ENCODE data around the gene ELMO1. TPM values are rescaled to one million over a fixed set of nuclear protein-coding genes. Genes with fewer than 3 reads are reported as not detected.

The ELMO1 gene
- total RNA-seq, 1 donor from 2014 or later, result 112 TPM

- Mint-ChIP-seq H3K36me3 (ENCODE audit: low read depth) (peaks cover 11% of the 10 kb centered on the region), H3K27ac (no peak overlapping the region), H3K4me1 (ENCODE audit: low read depth) (peaks cover 8% of the 10 kb centered on the region), H3K9me3 (no peaks in the 10 kb centered on the region), H3K4me3 (ENCODE audit: low read depth) (no peak overlapping the region), H3K27me3 (ENCODE audit: low read depth) (no peaks in the 10 kb centered on the region)
- DNase-seq (ENCODE audit: low spot score), result no peak
- intact Hi-C loops (cut with micrococcal nuclease), result no loop called here
Observed at GRCh38 chr7:37424995-37425394, 23.7 kb downstream of the ELMO1 start.

- no peaks in the 10 kb centered on the region for H3K9me3 Mint-ChIP-seq
- peaks cover 9% of the 10 kb centered on the region for H3K36me3 Mint-ChIP-seq (ENCODE audit: low read depth)
- H3K4me1 Mint-ChIP-seq (ENCODE audit: low read depth), result peaks cover 8% of the 10 kb centered on the region
- H3K27me3 Mint-ChIP-seq (ENCODE audit: low read depth), result no peaks in the 10 kb centered on the region
- H3K27ac Mint-ChIP-seq, result no peak overlapping the region
- no peak for DNase-seq (ENCODE audit: low spot score)
- intact Hi-C loops (cut with micrococcal nuclease), result no loop called here
- H3K4me3 Mint-ChIP-seq (ENCODE audit: low read depth), result no peak overlapping the region
Observed at GRCh38 chr7:37424521-37424920, 24.1 kb downstream of the ELMO1 start.

GRCh38 chr7:37421861-37422500 is 26.7 kb downstream of the ELMO1 start:
- intact Hi-C loops (cut with micrococcal nuclease), result no loop called here
- no peaks in the 10 kb centered on the region for H3K27me3 Mint-ChIP-seq (ENCODE audit: low read depth)
- H3K9me3 Mint-ChIP-seq, result no peaks in the 10 kb centered on the region
- peaks cover 15% of the 10 kb centered on the region for H3K4me1 Mint-ChIP-seq (ENCODE audit: low read depth)
- DNase-seq (ENCODE audit: low spot score), result no peak
- H3K36me3 Mint-ChIP-seq (ENCODE audit: low read depth), result no peaks in the 10 kb centered on the region
- no peak overlapping the region for H3K4me3 Mint-ChIP-seq (ENCODE audit: low read depth)
- H3K27ac Mint-ChIP-seq, result no peak overlapping the region

- Mint-ChIP-seq H3K27ac (no peak overlapping the region), H3K27me3 (ENCODE audit: low read depth) (no peaks in the 10 kb centered on the region), H3K36me3 (ENCODE audit: low read depth) (no peaks in the 10 kb centered on the region), H3K4me1 (ENCODE audit: low read depth) (peaks cover 15% of the 10 kb centered on the region), H3K9me3 (no peaks in the 10 kb centered on the region), H3K4me3 (ENCODE audit: low read depth) (no peak overlapping the region)
- no peak for DNase-seq (ENCODE audit: low spot score)
- intact Hi-C loops (cut with micrococcal nuclease), result no loop called here
Observed at GRCh38 chr7:37420946-37421695, 27.5 kb downstream of the ELMO1 start.

GRCh38 chr7:37419496-37419895 is 29.2 kb downstream of the ELMO1 start:
- Mint-ChIP-seq H3K27me3 (ENCODE audit: low read depth) (no peaks in the 10 kb centered on the region), H3K27ac (no peak overlapping the region), H3K36me3 (ENCODE audit: low read depth) (peaks cover 3% of the 10 kb centered on the region), H3K4me3 (ENCODE audit: low read depth) (no peak overlapping the region), H3K4me1 (ENCODE audit: low read depth) (peaks cover 15% of the 10 kb centered on the region), H3K9me3 (no peaks in the 10 kb centered on the region)
- intact Hi-C loops (cut with micrococcal nuclease), result no loop called here
- no peak for DNase-seq (ENCODE audit: low spot score)

- H3K4me3 Mint-ChIP-seq (ENCODE audit: low read depth), result no peak overlapping the region
- no peak overlapping the region for H3K27ac Mint-ChIP-seq
- H3K9me3 Mint-ChIP-seq, result no peaks in the 10 kb centered on the region
- DNase-seq (ENCODE audit: low spot score), result no peak
- H3K4me1 Mint-ChIP-seq (ENCODE audit: low read depth), result peaks cover 15% of the 10 kb centered on the region
- H3K27me3 Mint-ChIP-seq (ENCODE audit: low read depth), result no peaks in the 10 kb centered on the region
- intact Hi-C loops (cut with micrococcal nuclease), result no loop called here
- peaks cover 8% of the 10 kb centered on the region for H3K36me3 Mint-ChIP-seq (ENCODE audit: low read depth)
Observed at GRCh38 chr7:37418381-37418780, 30.3 kb downstream of the ELMO1 start.

GRCh38 chr7:37417107-37417474 is 31.6 kb downstream of the ELMO1 start:
- intact Hi-C loops (cut with micrococcal nuclease), result no loop called here
- Mint-ChIP-seq H3K4me1 (ENCODE audit: low read depth) (peaks cover 17% of the 10 kb centered on the region), H3K27ac (no peak overlapping the region)

GRCh38 chr7:37416378-37417106 is 32.1 kb downstream of the ELMO1 start:
- no peak overlapping the region for H3K4me3 Mint-ChIP-seq (ENCODE audit: low read depth)

More at GRCh38 chr7:37417107-37417474, 31.6 kb downstream of the ELMO1 start:
- Mint-ChIP-seq H3K27me3 (ENCODE audit: low read depth) (no peaks in the 10 kb centered on the region), H3K4me3 (ENCODE audit: low read depth) (no peak overlapping the region), H3K36me3 (ENCODE audit: low read depth) (peaks cover 15% of the 10 kb centered on the region), H3K9me3 (peaks cover 7% of the 10 kb centered on the region)
- no peak for DNase-seq (ENCODE audit: low spot score)

GRCh38 chr7:37415629-37416028 is 33.0 kb downstream of the ELMO1 start:
- Mint-ChIP-seq H3K27me3 (ENCODE audit: low read depth) (no peaks in the 10 kb centered on the region), H3K36me3 (ENCODE audit: low read depth) (peaks cover 15% of the 10 kb centered on the region), H3K9me3 (peaks cover 12% of the 10 kb centered on the region), H3K4me3 (ENCODE audit: low read depth) (no peak overlapping the region), H3K4me1 (ENCODE audit: low read depth) (peaks cover 20% of the 10 kb centered on the region), H3K27ac (no peak overlapping the region)
- intact Hi-C loops (cut with micrococcal nuclease), result no loop called here
- DNase-seq (ENCODE audit: low spot score), result no peak

More at GRCh38 chr7:37416378-37417106, 32.1 kb downstream of the ELMO1 start:
- no peak overlapping the region for H3K27ac Mint-ChIP-seq
- intact Hi-C loops (cut with micrococcal nuclease), result no loop called here
- peaks cover 12% of the 10 kb centered on the region for H3K9me3 Mint-ChIP-seq
- H3K27me3 Mint-ChIP-seq (ENCODE audit: low read depth), result no peaks in the 10 kb centered on the region
- no peak for DNase-seq (ENCODE audit: low spot score)
- H3K36me3 Mint-ChIP-seq (ENCODE audit: low read depth), result peaks cover 15% of the 10 kb centered on the region
- peaks cover 21% of the 10 kb centered on the region for H3K4me1 Mint-ChIP-seq (ENCODE audit: low read depth)

- Mint-ChIP-seq H3K27me3 (ENCODE audit: low read depth) (no peaks in the 10 kb centered on the region), H3K27ac (no peak overlapping the region), H3K4me1 (ENCODE audit: low read depth) (peaks cover 32% of the 10 kb centered on the region), H3K36me3 (ENCODE audit: low read depth) (peaks cover 15% of the 10 kb centered on the region), H3K4me3 (ENCODE audit: low read depth) (no peak overlapping the region), H3K9me3 (peaks cover 12% of the 10 kb centered on the region)
- intact Hi-C loops (cut with micrococcal nuclease), result no loop called here
- DNase-seq (ENCODE audit: low spot score), result no peak
Observed at GRCh38 chr7:37414352-37414983, 34.2 kb downstream of the ELMO1 start.

- intact Hi-C loops (cut with micrococcal nuclease), result loop anchor here (2.0 kb wide), 2 partner anchors 29 to 47 kb away; no protein-coding TSS in a partner anchor
- no peaks in the 10 kb centered on the region for H3K27me3 Mint-ChIP-seq (ENCODE audit: low read depth)
- peak overlapping the region; percentile 13 for H3K4me3 Mint-ChIP-seq (ENCODE audit: low read depth)
- peak overlapping the region; percentile 67 for H3K27ac Mint-ChIP-seq
- H3K36me3 Mint-ChIP-seq (ENCODE audit: low read depth), result peaks cover 15% of the 10 kb centered on the region
- DNase-seq (ENCODE audit: low spot score), result no peak
- peaks cover 12% of the 10 kb centered on the region for H3K9me3 Mint-ChIP-seq
- H3K4me1 Mint-ChIP-seq (ENCODE audit: low read depth), result peaks cover 46% of the 10 kb centered on the region
Observed at GRCh38 chr7:37411444-37412034, 37.1 kb downstream of the ELMO1 start.
